ENCODE measurements around the gene MBNL1.
"Not testable (repeated sequence)": the region's sequence is repeated elsewhere in the genome, so short reads cannot be mapped to it uniquely, and the experiment has no call there.

Gene MBNL1

GRCh38 chr3:152335273-152335672, 66.5 kb downstream of the MBNL1 start:
- DNase-seq (ENCODE audit: low spot score): peak; percentile 10
- TF ChIP-seq, protein P1, sequence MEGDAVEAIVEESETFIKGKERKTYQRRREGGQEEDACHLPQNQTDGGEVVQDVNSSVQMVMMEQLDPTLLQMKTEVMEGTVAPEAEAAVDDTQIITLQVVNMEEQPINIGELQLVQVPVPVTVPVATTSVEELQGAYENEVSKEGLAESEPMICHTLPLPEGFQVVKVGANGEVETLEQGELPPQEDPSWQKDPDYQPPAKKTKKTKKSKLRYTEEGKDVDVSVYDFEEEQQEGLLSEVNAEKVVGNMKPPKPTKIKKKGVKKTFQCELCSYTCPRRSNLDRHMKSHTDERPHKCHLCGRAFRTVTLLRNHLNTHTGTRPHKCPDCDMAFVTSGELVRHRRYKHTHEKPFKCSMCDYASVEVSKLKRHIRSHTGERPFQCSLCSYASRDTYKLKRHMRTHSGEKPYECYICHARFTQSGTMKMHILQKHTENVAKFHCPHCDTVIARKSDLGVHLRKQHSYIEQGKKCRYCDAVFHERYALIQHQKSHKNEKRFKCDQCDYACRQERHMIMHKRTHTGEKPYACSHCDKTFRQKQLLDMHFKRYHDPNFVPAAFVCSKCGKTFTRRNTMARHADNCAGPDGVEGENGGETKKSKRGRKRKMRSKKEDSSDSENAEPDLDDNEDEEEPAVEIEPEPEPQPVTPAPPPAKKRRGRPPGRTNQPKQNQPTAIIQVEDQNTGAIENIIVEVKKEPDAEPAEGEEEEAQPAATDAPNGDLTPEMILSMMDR (IDR thresholded peaks at IDR 0.05; ENCODE audit: extremely low read depth, missing control alignments): no peak

DNA sequence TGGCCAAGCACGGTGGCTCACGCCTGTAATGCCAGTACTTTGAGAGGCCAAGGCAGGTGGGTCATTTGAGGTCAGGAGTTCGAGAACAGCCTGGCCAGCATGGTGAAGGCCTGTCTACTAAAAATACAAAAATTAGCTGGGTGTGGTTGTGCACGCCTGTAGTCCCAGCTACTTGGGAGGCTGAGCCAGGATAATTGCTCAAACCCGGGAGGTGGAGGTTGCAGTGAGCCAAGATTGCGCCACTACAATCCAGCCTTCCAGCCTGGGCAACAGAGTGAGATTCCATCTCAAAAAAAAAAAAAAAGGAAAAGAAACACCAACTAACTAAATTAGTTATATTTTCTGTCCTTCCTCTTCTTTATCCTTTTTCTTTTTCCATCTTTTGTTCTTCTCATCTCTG, 68.6 kb downstream of the MBNL1 start:
- not testable (repeated sequence) for DNase-seq (ENCODE audit: low spot score)

DNA sequence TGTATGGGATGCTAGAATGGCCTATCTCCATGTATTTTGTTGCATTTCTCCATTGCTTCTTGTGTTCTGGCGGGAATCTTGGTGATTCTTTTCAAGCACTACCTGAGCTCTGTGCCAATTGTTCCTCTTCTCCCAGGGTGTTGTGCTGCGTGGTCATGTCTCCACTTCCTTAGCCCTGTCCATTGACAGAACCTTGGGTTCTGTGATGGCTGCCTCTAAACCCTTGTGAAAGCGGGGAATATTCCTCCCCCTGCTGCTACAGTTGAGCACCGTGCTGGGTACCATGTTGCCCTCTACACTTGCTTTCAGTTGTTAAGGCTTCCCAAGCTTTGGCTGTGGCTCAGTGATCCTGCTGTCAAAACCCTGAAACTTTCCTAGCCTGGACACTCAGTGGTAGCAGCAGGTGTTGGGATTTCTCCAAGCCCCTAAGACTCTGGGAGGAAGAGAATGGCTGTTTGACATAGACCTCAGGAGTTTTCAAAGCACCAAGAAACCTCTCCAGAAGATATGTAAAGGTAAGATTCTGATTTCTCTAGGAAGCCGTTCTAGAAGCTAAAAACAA, 69.5 kb downstream of the MBNL1 start:
- TF ChIP-seq, protein P1 (IDR thresholded peaks at IDR 0.05; ENCODE audit: extremely low read depth, missing control alignments): no peak

GRCh38 chr3:152339881-152340505, 71.3 kb downstream of the MBNL1 start:
- no peak for DNase-seq (ENCODE audit: low spot score)
- TF ChIP-seq, protein P1 (IDR thresholded peaks at IDR 0.05; ENCODE audit: extremely low read depth, missing control alignments): no peak

More for the DNA sequence above, 69.5 kb downstream of the MBNL1 start:
- no peak for DNase-seq (ENCODE audit: low spot score)

- TF ChIP-seq, protein P1 (IDR thresholded peaks at IDR 0.05; ENCODE audit: extremely low read depth, missing control alignments): no peak
- no peak for DNase-seq (ENCODE audit: low spot score)
Observed at GRCh38 chr3:152345233-152345632, 76.5 kb downstream of the MBNL1 start.

DNA sequence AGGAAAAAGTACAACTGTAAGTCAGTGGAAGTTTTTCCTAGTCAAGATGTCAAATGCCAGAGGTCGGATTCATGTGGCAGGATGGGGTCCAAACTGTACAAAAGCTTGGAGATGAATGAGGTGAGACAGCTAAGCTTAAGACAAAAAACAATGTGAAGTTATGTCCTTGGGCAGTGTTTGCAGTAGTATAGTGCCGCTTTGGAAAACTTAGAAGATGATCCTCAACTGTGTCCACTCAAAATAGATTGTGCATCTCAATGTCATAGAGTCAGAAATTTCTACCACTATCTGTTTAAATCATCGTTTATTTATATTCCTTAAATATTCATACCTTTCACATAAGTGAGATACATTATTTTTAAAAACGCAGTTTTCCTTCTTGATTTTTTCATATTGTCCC, 77.3 kb downstream of the MBNL1 start:
- TF ChIP-seq, protein P1 (IDR thresholded peaks at IDR 0.05; ENCODE audit: extremely low read depth, missing control alignments): no peak

DNA sequence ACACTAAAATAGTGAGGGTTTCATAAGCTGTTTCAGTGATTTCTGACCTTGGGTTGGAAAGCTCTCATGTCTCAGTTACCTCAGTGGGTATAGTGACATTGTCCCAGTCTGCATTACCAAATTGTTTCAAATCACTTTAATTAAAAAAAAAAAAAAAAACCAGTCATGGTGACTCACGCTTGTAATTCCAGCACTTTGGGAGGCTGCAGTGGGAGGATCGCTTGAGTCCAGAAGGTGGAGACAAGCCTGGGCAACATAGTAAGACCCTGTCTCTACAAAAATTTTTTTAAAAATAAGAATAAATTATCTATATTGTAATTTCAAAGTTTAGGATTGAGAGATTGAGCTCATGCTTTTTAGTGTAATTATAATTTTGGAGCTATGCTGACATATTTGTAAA, 78.0 kb downstream of the MBNL1 start:
- no peak for DNase-seq (ENCODE audit: low spot score)
- TF ChIP-seq, protein P1 (IDR thresholded peaks at IDR 0.05; ENCODE audit: extremely low read depth, missing control alignments): no peak

More for the DNA sequence above, 77.3 kb downstream of the MBNL1 start:
- DNase-seq (ENCODE audit: low spot score): no peak
